NCI-H2196 (cell line): ENCODE results near the gene RER1.
A peak's percentile ranks its signal among the peaks of the same experiment; 100 is the strongest.

ENCODE experiments used
- DNase-seq: peaks from one replicate; lab custom pipeline; 2025; ENCODE audit not compliant: unreplicated experiment; lab: John Stamatoyannopoulos, UW

Gene RER1

DNA sequence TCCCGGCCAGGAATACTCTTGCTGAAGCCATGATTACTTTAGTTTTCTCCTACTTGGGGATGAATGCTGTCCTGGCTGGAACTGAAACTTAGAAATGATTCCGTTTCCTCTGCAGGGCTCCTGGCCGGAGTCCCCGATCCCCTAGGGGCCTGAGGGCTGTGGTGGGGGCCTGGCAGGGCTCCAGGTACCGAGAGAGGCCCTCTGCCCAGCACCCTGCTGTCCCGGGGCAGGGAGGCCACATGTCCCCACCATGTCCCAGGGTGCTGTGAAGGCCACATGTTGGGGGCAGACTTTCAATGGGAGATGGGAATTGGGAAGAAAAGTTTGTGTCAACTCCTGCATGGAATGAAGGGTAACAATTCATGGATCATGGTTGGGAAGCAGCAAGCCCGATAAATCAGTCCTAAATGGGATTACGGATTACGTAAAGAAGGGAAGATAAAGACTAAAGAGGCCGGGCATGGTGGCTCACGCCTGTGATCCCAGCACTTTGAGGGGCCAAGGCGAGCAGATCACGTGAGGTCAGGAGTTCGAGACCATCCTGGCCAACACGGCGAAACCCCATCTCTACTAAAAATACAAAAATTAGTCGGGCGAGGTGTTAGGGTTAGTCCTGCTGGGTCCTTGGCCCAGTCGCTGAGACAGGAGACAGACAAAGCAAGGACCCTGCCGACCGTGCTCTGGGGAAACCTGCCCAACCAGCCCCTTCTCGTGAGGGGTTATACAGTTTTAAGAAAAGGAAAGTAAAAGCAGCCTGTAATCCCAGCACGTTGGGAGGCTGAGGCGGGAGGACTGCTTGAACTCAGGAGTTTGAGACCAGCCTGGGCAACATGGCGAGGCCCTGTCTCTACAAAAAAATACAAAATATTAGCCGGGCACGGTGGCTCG, 37.8 kb upstream of the RER1 start:
- DNase-seq, result no peak

DNA sequence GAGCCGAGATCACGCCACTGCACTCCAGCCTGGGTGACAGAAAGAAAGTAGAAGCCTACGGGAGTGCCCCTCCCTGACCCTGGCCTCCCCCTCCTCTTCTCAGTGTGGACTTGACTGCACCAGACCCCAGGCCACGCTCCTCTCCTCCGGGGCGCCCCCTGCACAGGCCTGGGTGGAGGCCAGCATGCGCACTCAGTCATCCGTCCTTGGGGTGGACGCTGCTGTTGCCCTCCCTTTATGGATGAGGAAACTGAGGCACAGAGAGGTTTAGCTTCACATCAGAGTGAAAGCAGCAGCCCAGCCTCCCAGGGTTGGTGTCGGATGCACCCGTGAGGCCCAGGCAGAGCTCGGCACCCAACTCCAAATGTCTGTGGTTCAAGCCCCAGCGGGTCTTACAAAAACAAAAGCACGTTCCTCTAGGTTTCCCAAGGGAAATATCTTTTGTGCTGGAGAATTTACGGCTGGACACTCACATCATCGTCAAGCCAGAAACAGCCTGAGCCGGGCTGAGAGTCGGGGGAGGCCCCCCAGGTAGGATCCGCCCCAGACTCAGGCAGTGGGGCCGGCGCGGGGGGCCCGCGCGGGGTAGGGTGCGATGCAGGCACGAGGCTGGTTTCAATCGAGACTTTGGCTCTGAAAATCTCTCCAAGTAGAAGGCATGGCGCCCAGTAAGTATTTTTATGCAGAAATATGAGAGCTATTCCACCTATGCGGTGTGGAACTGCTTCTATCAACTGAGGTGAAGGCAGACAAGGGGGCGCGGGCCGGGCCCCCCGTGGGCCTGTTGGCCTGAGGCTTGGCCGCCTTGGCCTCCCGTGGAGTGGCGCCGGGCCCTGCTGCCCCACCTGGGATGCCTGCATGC, 36.9 kb upstream of the RER1 start:
- no peak for DNase-seq

DNA sequence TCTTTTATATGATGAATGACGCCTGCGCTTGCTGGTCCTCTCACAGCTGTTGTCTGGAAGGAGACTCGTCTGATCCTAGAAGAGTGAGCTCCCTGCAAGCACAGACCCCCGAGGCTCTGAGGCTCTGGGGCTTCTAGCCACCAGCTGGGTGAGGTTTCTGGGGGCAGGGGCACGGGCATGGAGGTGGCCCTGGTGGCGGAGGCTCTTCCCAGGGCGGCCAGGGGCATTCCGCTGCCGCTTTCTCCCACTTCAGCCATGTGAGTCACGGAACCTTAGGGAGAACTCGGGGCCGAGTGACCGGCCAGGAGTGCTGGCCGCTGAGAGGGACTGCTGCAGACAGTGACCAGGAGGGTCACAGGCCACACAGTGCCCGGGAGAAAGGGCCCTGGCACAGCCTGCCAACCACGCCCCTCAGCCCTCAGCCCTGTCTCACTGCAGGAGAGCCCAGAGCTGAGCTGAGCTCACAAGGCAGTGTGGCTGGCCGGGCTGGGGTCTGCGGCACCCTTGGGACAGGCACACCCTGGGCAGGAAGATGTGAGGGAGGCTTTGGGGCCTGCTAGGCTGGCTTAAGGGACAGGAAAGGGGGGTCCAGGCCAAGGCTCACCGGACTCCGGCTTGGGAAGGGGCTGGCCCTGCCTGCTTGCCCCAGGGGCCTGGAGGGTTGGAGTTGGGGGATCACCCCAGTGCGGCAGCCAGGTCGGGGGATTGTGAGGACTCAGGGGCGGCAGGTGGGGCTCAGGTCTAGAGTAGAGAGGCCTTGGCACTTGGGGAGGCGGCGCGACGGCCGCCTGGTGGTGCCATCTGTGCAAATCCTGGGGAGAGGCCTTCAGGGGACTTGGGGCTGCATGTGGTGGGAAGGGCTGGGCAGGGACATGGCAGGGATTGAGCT, 36.0 kb upstream of the RER1 start:
- DNase-seq, result no peak

DNA sequence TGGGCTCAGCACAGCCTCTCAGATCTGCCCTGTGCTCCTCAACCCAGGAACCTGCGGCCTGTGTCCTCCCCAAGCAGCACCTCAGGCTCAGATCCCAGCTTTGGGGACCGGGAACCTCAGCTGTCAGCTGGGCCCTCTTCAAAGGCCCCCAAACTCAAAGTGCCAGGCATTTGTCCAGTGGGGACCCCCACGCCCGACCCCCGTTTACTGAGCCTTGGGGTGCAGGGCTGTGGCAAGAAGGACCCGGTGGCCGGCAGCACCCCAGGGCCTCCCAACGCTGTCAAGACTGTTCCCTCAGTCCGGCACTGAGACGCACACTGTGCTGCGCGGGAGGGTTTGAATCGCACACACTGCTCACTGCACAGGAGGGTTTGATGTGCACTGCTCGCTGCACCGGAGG, 35.2 kb upstream of the RER1 start:
- no peak for DNase-seq

DNA sequence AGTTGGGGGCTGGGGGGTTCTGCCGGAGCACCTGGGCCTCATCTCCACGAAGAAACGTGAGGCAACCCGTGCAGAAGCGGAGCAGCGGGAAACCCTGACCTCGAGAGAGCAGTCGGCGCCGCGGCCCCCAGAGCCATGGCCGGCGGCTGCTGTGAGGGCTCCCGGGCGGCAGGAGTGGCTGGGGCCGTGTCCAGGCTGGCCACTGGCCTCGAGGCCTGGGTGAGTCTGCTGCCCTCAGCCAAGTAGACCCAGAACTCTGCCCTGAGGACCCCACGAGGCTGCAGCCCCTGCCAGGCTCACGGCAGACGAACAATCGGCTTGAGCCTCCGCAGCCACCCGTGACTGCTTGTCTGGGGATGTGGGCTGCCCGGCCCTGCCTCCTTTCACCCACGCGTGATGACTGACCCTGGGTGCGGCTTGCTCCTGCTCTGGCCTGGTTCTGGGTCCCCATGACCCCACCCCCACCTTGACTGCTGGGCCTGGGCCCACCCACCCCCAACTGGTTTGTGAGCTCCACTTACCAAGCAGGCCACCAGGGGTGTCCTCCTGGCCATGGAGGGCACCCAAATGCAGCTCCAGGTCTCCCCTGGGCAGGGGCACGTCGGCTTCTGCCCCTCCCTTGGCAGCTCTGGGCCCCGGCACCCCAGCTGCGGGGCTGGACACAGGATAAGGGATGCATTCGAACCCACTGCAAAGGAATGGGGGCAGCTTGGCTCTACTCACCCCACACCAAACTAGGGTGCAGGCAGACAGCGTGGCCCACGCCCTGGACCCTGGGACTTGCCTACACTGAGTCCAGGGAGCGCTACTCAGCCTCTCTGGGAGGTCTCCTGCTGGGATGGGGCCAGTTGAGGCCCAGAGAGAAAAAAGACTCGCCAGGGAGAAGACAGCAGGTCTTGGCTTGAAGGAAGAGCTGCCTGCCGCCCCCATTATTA, 34.5 kb upstream of the RER1 start:
- no peak for DNase-seq

DNA sequence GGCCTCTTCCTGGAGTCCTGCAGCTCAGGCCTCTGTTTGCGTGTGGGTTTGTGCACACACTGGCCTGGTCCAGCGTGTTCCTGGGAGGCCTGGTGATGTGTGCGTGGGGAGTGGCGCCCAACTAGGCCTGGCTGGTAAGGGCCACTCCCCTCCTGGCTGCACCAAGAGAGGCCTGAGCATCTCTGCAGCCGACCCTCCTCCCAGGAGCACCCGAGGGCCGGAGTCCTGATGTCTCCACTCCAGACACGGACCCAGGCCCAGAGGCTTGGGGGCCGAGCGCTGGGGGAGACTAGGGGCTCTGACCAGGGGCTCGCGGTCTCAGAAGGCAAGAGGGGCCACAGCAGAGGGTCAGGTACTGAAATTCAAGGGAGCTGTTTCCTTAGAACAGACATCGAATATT, 33.6 kb upstream of the RER1 start:
- DNase-seq, result no peak

DNA sequence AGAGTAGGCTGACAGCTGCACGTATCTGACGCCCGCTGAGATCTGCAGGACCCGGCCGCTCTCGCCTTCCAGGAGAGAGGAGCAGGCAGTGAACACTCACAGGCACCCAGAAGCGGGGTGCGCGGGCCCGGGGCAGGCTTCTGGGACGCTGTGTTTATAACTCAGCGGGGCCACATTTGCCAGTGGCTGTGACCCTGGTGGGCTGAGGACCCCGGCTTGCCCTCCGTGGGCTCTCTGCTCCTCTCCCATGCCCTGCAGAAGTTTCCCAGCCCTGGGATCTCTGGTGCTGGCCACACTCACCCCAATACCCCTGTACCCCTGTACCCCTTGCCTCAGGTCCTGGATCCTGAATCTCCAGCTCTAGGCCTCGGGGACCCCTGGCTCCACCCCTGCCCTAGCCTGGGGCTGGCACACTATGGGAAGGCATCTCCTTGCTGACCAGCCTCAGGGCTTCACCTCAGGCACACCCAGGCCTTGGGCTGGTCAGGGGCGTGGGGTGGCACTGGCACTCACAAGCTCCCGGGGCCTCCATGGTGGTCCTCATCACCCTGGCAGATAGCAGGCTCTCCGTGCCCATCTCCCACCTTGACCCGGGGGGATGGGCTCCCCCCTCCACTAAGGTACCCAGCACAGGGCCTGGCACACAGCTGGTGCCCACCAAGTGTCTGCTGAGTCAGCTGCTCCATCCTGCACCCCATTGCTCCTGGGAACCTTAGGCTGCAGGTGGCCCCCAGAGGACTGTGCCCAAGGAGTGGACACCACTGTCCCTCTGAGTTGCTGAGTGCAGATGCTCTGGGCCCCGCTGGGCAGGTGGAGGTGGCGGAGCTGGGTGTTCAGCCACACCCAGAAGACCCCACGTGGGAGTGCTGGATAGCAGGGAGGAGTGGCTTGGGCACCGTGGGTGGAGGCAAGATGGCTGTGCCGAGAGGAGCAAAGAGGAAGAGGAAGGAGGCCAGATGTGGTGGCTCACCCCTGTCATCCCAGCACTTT, 32.7 kb upstream of the RER1 start:
- DNase-seq, result no peak

DNA sequence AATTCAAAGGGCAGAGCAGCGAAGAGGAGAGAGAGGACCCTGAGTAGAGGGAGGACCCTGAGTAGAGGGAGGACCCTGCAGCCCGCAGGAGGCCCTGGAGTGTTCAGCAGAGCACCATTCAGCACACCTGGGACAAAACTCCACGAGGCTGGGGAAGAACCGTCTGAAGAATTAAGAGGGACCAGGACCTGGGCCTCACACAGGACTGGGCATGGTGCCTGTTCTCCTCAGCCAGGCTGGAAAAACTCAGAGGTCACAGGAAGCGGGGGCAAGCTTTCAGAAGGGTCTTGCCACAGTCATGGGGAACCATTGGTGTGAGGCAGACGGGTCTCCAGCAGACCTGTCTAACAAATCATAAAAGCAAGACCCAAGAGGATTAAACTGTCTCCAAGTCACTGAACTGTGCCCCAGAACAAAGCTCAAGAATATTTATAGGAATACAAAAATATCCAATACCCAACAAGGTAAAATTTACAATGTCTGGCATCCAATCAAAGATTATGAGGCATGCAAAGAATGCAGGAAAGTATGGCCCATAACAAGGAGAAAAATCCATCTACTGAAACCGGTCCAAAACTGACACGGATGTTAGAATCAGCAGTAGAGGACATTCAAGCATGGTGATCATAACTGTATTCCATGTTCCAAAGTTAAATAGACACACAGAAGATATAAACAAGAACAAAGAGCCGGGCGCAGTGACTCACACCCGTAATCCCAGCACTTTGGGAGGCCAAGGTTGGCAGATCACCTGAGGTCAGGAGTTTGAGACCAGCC, 30.9 kb upstream of the RER1 start:
- DNase-seq, result no peak

DNA sequence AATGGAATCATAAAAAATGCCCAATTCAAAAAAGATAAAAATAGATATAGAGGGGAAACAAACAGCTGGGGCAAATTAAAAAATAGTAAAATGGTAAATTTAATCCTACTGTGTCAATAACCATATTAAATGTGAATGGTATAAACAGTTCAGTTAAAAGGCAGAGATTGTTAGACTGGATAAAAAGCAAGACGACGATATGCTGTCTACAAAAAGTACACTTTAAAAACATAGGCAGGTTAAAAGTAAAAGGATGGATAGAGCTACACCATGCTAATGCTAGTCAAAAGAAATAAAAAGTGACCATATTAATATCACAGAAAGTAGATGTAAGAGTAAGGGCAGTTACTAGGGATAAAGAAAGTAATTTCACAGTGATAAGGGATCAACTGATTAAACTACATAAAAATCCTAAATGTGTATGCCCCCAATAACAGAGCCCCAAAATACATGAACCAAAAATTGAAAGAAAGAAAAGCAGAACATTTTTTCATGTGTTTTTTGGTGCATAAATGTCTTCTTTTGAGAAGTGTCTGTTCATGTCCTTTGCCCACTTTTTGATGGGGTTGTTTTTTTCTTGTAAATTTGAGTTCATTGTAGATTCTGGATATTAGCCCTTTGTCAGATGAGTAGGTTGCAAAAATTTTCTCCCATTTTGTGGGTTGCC, 27.7 kb upstream of the RER1 start:
- no peak for DNase-seq

DNA sequence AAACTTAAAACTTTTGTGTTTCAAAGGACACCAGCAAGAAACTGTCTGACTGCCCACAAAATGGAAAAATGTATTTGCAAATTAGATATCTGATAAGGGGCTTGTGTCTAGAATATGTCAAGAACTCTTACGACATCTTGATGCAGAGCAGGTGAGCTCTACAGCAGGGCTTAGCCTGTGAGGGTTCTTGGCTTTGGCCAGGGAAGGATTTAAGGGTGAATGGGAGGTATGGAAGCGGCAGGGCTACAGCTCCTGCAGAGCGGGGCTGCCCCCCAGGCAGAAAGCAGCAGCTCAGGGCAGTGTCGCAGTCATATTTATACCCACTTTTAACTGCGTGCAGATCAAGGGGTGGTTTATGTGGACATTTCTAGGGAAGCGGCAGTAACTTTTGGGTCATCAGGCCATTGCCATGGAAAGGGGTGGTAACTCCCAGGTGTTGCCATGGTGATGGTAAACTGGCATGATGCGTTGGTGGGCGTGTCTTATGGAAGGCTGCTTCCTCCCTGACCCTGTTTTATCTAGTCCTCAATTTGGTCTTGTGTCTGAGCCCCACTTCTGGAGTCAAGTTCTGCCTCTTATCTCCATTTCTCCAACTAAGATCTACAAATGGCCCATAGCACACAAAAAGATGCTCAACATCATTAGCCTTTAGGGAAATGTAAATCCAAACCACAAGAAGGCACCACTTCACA, 23.4 kb upstream of the RER1 start:
- peak; percentile 5 for DNase-seq

DNA sequence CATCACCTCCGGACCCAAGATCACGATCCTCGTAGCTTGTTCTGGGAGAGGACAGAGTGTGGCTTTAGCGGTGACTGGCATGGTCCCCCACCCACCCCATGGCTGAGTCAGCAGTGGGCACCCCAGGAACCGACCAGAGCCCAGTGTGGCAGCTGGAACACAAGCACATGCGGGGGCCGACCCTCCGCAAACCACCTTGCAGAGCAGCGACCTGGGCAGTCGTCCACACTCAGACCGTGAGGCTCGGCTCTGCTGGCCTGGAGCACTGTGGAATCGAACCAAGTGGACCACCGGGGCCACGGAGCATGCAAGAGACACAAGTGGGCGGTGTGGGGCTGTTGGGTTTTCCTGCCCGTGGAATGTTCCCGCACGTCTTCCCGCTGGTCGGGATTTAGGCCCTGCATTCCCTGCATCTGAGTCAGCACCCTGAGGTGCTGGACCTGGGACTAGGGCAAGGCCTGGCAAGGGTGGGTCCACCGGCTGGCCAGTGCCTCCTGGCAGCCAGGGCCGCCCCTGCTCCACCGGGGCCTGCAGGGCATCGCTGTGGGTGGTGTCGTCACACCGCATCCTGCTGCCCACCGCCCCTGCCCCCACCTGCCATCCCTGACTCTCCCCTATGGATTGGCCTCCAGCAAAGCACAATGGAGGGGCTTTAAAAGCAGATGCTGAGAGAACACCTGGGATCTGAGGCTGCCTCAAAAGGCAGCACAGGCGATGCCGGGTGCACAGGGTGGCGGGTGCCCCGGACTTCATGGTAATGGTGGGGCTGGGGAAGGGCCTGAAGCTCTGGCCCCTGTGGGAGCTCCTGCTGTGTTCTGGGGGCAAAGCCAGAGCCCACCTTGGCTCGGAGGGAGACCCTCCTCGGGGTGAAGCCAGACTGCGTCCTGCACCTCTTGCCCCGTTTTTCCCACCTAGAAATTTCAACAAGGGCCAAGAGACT, 18.8 kb upstream of the RER1 start:
- DNase-seq, result no peak

DNA sequence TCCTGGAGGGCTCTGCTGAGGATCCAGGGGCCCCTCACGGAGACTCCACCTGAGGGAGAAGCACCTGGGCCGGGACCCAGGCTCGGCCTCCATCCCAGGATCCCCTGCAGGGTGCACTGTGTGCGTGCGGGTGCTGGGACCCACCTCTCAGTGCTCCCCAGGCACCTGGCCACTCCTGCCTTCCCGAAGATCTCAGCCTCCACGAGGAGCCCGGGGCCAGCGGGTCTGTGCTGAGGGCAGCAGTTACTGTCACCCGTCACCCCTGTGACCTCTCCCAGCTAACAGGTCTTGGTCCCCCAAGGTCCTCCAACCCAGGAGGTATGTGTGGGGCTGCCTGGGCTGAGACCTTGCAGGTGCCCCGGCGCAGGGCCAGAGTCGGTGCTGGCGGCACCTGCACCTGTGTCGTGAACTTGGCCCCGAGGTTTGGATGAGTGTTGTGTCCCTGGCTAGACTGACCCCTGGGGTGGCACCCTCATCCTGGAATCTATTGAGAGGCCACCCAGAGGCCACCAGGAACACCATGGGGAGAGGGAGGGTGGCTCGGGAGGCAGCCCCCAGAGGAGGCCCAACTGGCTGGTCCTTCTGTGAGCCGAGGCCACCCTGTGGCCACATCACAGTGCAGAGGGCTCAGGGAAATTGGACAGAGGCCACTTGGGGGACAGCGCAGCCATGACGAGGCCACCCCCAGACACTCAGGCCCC, 17.9 kb upstream of the RER1 start:
- no peak for DNase-seq

DNA sequence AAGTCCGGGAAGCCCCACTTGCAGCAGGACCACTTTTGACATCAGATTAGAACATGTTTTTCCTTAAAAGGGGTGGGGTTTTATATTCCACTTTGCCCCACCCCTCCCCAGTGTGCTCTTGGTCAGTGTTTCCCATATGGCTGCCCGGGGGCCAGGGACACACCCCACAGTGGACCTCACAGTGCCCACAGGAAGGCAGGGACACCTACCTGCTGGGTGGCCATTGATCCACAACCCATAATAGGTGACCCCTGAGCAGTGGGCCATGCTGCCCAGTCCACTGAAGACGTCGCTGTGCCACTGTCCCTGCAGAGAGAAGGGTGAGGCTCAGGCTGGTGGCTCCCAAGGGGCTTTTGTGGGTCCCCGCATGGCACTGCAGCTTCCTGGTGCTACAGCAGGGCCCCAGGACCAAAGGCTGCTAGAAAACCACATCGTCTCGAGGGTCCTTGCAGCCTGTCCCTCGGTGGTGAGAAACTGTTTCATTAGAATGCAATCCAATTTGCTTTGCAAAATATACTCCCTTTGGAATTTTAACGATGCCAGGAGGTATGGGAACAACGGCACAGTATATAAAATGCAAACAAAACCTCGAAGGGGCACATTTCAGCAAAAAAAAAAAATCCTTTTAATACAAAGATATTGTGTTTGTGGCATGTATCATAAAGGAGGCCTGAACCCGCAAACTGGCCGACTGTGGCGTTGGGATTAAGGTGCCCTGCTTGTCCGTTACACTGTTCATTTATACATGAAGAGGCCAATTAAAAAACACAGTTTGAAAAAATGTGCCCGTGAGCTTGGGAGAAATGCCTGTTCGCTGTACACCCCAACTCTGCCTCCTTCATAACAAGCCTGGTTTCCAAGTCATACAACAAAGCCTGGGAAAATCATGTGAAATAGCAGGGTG, 17.1 kb upstream of the RER1 start:
- no peak for DNase-seq

DNA sequence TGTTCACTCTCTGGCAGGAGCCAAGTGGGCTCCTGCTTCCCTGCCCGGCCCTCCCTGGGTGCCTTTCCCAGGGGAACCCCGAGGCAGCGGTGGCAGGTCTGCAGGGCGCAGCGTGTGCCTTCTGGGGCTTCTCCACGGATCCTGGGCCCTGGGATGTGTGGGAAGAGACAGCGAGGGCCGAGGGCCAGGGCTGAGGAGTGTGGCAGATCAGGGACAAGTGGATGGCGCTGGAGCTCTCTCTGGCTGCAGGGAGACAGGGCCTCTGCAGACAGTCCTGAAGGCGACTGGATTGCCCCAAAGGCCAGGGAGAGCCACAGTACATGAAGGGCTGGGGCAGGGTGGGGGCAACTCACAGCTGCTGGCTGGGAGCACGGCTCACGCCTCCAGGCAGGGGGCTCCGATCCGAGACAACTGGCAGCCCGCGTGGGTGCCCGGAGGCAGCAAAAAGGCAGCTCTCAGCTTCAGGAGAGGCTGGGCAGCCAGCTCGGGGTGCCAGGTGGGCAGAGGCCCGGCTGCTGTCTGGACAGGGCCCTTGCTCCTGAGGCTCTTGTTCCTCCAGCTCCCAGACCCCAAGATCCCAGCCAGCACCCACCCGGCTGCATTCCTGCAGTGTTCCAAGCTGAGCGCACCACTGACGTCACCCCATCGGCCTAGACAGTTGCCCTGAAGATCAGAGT, 16.3 kb upstream of the RER1 start:
- DNase-seq, result no peak
